ENCODE data around the gene PADI4. TPM values are rescaled to one million over a fixed set of nuclear protein-coding genes. Genes with fewer than 3 reads are reported as not detected.

PADI4 gene
- total RNA-seq, 1 experiment from 2014 or later = not detected

DNA sequence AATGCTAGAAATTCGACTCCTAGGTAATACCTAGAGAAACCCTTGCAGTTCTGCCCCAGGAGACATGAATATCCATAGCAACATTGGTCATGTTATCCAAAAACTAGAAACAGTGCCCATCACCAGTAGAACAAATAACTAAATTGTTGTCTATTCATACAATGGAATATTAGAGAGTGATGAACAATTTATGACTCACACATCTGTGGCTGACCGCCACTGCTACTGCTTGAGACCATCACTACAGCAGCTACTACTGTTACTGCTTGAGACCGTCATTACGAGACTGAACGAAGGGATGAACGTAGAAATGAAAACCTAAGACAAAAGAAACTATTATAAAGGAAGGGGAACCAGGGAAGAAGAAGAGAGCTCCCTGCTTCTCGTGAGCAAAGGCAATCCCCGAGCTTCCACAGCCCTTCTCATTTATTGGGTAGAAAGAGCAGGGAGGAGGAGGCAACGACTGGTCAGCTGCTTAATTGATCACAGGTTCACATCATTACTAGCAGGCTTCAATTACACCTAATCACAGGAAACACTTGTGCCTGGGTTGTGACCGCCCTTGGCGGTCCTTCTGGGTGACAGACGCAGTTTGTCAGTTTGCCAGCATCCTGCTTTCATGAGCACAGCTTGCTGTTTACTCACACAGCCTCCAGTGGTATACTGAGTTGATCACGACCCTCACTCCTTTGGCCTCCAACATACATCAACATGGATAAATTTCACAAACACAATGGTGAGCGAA, 14.1 kb upstream of the PADI4 start:
- CTCF ChIA-PET = no interaction called here
- ATAC-seq = no peak
- no peak for DNase-seq (ENCODE audit: low read depth, low spot score)
- intact Hi-C loops (cut with micrococcal nuclease; ENCODE audit: unreplicated experiment) = no loop called here
- TF ChIP-seq SIN3A (IDR thresholded peaks at IDR 0.05; ENCODE audit: borderline replicate concordance, insufficient read depth, low read depth, low read length) = no peak
- TF ChIP-seq, protein P1, sequence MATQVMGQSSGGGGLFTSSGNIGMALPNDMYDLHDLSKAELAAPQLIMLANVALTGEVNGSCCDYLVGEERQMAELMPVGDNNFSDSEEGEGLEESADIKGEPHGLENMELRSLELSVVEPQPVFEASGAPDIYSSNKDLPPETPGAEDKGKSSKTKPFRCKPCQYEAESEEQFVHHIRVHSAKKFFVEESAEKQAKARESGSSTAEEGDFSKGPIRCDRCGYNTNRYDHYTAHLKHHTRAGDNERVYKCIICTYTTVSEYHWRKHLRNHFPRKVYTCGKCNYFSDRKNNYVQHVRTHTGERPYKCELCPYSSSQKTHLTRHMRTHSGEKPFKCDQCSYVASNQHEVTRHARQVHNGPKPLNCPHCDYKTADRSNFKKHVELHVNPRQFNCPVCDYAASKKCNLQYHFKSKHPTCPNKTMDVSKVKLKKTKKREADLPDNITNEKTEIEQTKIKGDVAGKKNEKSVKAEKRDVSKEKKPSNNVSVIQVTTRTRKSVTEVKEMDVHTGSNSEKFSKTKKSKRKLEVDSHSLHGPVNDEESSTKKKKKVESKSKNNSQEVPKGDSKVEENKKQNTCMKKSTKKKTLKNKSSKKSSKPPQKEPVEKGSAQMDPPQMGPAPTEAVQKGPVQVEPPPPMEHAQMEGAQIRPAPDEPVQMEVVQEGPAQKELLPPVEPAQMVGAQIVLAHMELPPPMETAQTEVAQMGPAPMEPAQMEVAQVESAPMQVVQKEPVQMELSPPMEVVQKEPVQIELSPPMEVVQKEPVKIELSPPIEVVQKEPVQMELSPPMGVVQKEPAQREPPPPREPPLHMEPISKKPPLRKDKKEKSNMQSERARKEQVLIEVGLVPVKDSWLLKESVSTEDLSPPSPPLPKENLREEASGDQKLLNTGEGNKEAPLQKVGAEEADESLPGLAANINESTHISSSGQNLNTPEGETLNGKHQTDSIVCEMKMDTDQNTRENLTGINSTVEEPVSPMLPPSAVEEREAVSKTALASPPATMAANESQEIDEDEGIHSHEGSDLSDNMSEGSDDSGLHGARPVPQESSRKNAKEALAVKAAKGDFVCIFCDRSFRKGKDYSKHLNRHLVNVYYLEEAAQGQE (IDR thresholded peaks at IDR 0.05; ENCODE audit: insufficient read depth in 1 of 2, low read depth in 2 of 2, low read length in 1 of 2) = no peak
- no peak for TF ChIP-seq POLR2AphosphoS5 (IDR thresholded peaks at IDR 0.05; ENCODE audit: low read depth, low read length)
- TF ChIP-seq, protein P2, sequence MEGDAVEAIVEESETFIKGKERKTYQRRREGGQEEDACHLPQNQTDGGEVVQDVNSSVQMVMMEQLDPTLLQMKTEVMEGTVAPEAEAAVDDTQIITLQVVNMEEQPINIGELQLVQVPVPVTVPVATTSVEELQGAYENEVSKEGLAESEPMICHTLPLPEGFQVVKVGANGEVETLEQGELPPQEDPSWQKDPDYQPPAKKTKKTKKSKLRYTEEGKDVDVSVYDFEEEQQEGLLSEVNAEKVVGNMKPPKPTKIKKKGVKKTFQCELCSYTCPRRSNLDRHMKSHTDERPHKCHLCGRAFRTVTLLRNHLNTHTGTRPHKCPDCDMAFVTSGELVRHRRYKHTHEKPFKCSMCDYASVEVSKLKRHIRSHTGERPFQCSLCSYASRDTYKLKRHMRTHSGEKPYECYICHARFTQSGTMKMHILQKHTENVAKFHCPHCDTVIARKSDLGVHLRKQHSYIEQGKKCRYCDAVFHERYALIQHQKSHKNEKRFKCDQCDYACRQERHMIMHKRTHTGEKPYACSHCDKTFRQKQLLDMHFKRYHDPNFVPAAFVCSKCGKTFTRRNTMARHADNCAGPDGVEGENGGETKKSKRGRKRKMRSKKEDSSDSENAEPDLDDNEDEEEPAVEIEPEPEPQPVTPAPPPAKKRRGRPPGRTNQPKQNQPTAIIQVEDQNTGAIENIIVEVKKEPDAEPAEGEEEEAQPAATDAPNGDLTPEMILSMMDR (IDR thresholded peaks at IDR 0.05) = no peak
- TF ChIP-seq TCF7L2 (IDR thresholded peaks at IDR 0.05; ENCODE audit: low read depth, low read length) = no peak
- no peak overlapping the region for H3K4me3 ChIP-seq (ENCODE audit: low read depth in 2 of 2, low read length in 2 of 2)
- H3K4me1 ChIP-seq (ENCODE audit: control insufficient read depth, insufficient read depth, low read length) = no peaks in the 10 kb centered on the region
- H3K36me3 ChIP-seq (ENCODE audit: control insufficient read depth, insufficient read depth, low read length) = no peaks in the 10 kb centered on the region
- no peaks in the 10 kb centered on the region for H3K9me3 ChIP-seq (ENCODE audit: control insufficient read depth, insufficient read depth, low read depth, low read length)
- POLR2A ChIA-PET = no interaction called here
- H3K27me3 ChIP-seq (ENCODE audit: control insufficient read depth, insufficient read depth, low read length) = no peaks in the 10 kb centered on the region
- H3K27ac ChIP-seq (ENCODE audit: low read length) = no peak overlapping the region
- no TSS peak for BruUV-seq (replicated peaks)
- in situ Hi-C loops (cut with HindIII; ENCODE audit: low pct_unique_long_range_greater_than_20kb, low sequenced_read_pairs) = no loop called here

DNA sequence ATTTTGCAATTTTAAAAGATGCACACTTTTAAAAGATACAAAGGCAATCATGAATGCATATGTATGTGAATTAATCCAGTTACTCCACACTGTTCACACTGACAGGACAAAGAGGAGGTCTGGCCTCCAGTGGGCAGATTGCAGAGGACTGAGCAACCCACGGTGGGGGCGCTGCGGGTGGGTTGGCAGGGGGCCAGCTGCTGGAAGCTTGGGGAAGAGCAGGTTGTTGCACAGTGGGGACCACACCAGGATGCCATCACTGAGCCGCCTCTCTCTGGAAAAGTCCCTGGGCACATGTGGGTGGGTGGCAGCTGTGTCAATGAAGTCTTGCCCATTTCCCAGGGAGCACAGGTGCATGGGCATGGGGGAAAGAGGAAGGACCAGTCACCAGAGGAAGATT, 12.7 kb upstream of the PADI4 start:
- TF ChIP-seq POLR2AphosphoS5 (IDR thresholded peaks at IDR 0.05; ENCODE audit: low read depth, low read length) = no peak
- TF ChIP-seq, protein P1 (IDR thresholded peaks at IDR 0.05; ENCODE audit: insufficient read depth in 1 of 2, low read depth in 2 of 2, low read length in 1 of 2) = no peak
- TF ChIP-seq, protein P2 (IDR thresholded peaks at IDR 0.05) = no peak
- TF ChIP-seq SIN3A (IDR thresholded peaks at IDR 0.05; ENCODE audit: borderline replicate concordance, insufficient read depth, low read depth, low read length) = no peak
- TF ChIP-seq TCF7L2 (IDR thresholded peaks at IDR 0.05; ENCODE audit: low read depth, low read length) = no peak
- ATAC-seq (no peak), DNase-seq (ENCODE audit: low read depth, low spot score) (no peak)
- no peak overlapping the region for H3K4me3 ChIP-seq (ENCODE audit: low read depth in 2 of 2, low read length in 2 of 2)
- no TSS peak for BruUV-seq (replicated peaks)
- H3K9me3 ChIP-seq (ENCODE audit: control insufficient read depth, insufficient read depth, low read depth, low read length) = no peaks in the 10 kb centered on the region
- intact Hi-C loops (cut with micrococcal nuclease; ENCODE audit: unreplicated experiment) = no loop called here
- H3K27me3 ChIP-seq (ENCODE audit: control insufficient read depth, insufficient read depth, low read length) = no peaks in the 10 kb centered on the region
- H3K4me1 ChIP-seq (ENCODE audit: control insufficient read depth, insufficient read depth, low read length) = no peaks in the 10 kb centered on the region
- ChIA-PET POLR2A (no interaction called here), CTCF (no interaction called here)
- in situ Hi-C loops (cut with HindIII; ENCODE audit: low pct_unique_long_range_greater_than_20kb, low sequenced_read_pairs) = no loop called here
- no peak overlapping the region for H3K27ac ChIP-seq (ENCODE audit: low read length)
- H3K36me3 ChIP-seq (ENCODE audit: control insufficient read depth, insufficient read depth, low read length) = no peaks in the 10 kb centered on the region

Data from Panc1 (cell line).